ENCODE results near the gene PRKG2. TPM values are rescaled to one million over a fixed set of nuclear protein-coding genes. Genes with fewer than 3 reads are reported as not detected.

Gene PRKG2
- polyA plus RNA-seq, 10 donors = 0.26 to 3.5 (median 0.87) TPM

DNA sequence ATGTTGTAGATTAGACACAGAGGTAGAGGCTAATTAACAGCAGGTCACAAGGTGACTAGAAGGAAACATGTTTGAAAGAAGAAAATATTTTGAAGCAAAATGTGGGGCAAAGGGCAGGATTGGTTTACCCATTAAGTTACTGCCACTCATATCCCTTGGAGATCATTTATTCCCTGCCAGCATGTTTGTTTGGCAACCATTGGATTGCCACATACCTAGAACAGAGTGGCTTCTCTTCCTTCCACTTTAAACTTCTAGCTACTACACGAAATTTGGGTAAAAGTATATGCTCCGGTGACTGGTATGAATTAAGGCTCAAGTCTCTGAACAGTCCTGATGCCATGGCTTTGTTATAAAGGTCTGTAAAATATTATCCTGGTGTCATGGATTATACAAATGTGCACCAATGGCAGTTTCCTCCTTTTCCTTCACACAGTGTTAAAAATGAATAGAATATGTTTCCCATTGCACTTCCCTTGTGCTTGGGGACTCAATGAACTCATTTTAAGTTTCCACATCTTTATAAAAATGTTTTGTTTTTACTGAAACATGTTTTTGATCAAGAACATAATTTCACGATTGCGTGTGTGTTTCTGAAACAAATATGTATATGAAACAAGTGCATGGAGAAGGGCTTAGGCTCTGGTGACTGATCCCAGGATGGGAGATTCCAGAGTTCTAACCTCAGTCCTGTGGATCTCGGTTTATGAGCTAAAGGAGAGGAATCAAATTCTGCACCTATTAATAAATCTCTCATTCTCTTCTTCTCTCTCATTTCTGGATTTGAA is 172.2 kb downstream of the PRKG2 start:
- DNase-seq = no peak

DNA sequence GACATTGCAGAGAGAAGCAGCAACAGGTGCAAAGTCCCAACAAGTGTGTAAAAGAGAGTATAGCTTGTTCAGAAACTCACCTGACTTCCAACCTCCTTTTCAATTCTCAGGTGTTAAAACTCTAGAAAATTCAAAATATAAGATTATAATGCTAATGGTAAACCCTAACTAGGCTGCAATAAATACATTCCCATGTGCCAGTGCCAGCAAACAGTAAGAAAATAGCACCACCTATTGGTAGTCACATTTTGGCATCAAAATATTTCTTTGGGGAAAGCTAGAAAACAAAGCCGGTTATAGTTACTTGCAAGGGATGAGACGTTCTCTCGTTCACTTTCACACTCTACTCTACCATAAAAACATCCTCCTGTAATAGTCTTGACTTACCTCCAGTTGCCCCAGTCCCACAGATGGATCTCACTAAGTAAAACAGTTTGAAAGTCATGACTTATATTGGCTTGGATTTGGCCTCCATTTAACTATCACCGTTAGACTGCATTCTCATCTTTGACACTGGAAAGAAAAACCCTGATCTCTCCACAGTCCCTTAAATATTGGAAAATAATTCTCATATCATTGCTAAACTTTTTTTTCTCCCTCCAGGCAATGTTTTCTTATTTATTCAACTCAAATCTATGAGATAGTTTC is 174.9 kb downstream of the PRKG2 start:
- DNase-seq = peak; percentile 45 to 79 (median 72)

DNA sequence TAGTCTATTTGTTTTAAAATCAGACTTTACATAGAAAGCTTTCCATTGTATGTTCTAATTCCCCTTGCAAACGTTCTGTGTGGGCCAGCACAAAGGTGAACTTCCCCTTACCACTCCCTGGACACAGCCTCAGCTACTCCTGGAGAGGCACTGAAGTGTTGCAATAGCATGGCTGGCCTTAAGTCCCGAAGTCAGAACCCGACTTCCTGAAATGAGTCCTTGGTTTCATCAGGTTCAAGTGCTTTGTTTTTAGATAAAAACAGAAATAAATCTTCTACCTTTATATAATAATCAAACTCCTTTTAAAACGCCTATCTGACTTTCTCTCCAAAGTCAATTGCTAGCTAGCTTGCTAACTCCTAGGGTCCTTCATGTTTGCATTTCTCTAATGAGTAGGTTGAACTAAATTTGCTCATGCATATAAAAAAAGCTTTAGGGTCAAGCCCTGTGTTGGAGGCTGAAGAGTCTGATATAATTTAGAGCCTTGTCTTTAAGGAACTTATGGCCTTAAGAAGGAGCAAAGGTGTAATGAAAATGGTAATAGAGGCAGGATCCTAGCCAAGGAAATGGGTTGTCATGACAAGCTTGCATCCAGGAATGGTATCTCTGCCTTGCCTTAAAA is 175.6 kb downstream of the PRKG2 start:
- DNase-seq = no peak

DNA sequence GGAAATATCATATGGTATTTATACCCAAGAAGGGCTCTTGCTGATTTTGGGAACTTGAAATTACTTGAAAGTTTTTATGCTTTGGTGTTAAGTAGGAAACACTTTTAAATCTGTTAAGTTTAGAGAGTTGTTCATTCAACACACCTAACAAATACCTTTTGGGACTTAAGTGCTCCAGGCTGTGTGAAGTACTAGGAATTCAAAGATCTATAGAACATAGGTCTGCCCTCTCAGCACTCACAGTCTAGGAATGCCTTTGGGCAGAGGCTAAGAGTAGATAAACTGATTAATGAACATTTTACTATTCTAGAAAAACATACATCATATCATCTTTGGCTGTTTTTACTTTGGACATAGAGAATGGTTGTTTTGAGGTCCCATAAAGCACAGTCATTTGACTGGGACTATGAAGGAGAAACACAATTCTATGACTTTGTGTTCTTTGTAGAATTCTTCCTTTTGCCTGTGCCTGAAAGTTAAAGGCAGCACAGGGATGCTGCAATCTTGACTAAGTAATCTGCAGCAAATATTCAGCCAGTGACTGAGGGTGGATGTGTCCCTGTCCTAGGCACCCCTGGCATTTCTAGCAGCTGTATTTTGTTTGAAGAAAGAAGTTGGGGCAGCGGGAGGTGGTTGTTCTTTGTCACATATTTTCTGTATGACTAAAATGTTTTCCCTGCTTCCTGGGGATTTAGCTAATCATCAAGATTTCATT is 176.2 kb downstream of the PRKG2 start:
- DNase-seq = no peak

Other genes with a start within 250 kb of the PRKG2 start
- gene BMP3, start 184.5 kb downstream of the PRKG2 start, polyA plus RNA-seq (ENCODE audit: insufficient read length in 10 of 10) = 1 to 10 TPM in 7 of 10 donors, under 1 TPM in 3; 0.55 to 3.9 (median 1.3) TPM

Measured in muscle of back (tissue), 11 donors.